Lung (tissue), 12 donors: ENCODE data around the gene SHC3. TPM values are rescaled to one million over a fixed set of nuclear protein-coding genes. Genes with fewer than 3 reads are reported as not detected.

Experiments used
- ATAC-seq: fragments of 200-7000 bp; cut with Tn5 transposase; one replicate; pipeline ENCODE4 v1.9.1; 2020; ENCODE audit warnings: moderate number of reproducible peaks; ENCODE audit not compliant: insufficient read depth, low FRiP score
- DNase-seq, 3 donors: peaks; one replicate each; pipeline ENCODE4 v3.0.0-alpha.2; 2013 to 2017
- H3K27ac ChIP-seq, 2 donors: one replicate each; pipeline ENCODE4 v1.5.1; 2013; ENCODE audit warnings: mild to moderate bottlenecking in 2 of 2, moderate library complexity in 2 of 2, control low read depth in 1 of 2, inconsistent platforms in 1 of 2, low read depth in 1 of 2, low read length in 1 of 2
- H3K27me3 ChIP-seq, 3 donors: one replicate each; pipeline ENCODE4 v1.5.1; 2013; ENCODE audit warnings: low read length in 2 of 3; ENCODE audit not compliant: control insufficient read depth in 3 of 3, insufficient read depth in 3 of 3
- H3K36me3 ChIP-seq, 4 donors: one replicate each; pipeline ENCODE4 v1.5.1; 2013; ENCODE audit warnings: low read length in 4 of 4, mild to moderate bottlenecking in 1 of 4, moderate library complexity in 1 of 4; ENCODE audit not compliant: control insufficient read depth in 4 of 4, insufficient read depth in 4 of 4
- H3K4me1 ChIP-seq, 5 donors: one replicate each; pipeline ENCODE4 v1.5.1; 2013; ENCODE audit warnings: low read length in 5 of 5, mild to moderate bottlenecking in 2 of 5, moderate library complexity in 1 of 5; ENCODE audit not compliant: control insufficient read depth in 5 of 5, insufficient read depth in 5 of 5
- H3K4me3 ChIP-seq: one replicate; pipeline ENCODE4 v1.5.1; 2013; ENCODE audit warnings: mild to moderate bottlenecking, control low read depth, moderate library complexity
- H3K9ac ChIP-seq, 2 donors: one replicate each; pipeline ENCODE4 v1.5.1; 2013; ENCODE audit warnings: low read length in 2 of 2, control low read depth in 1 of 2; ENCODE audit not compliant: insufficient read depth in 1 of 2
- H3K9me3 ChIP-seq, 4 donors: one replicate each; pipeline ENCODE4 v1.5.1; 2013; ENCODE audit warnings: low read length in 3 of 4, mild to moderate bottlenecking in 1 of 4, moderate library complexity in 1 of 4; ENCODE audit not compliant: control insufficient read depth in 4 of 4, insufficient read depth in 3 of 4
- WGBS, 2 donors: extraction: QIAGEN DNeasy Blood & Tissue Kit; methylation state at CpG; one replicate each; pipeline ENCODE4 v1.1.7; 2013; 5-methylcytosine and 5-hydroxymethylcytosine counted together
- polyA plus RNA-seq, 2 donors: library from polyadenylated mRNA; stranded (reverse); fragments of 200-250 nt; gene quantifications; one replicate each; pipeline ENCODE4 v1.2.1, GENCODE V29; 2013
- total RNA-seq, 2 donors: library from RNA; depleted of rRNA in 1 of 2; stranded (reverse); fragments of >200 nt in 1 of 2; gene quantifications; one replicate each; pipeline ENCODE4 v1.2.1, GENCODE V29; 2014 to 2021
- TF ChIP-seq, protein P1 (sequence below): IDR thresholded peaks from 2 replicates; pipeline ENCODE4 v1.5.1; 2012; ENCODE audit warnings: mild to moderate bottlenecking; ENCODE audit errors: control extremely low read depth, extremely low read depth
- donor health status: control.
- donor health status: control.
- donor health status: Bipolar disorder and iron deficiency.
- donor health status: healthy.
- donor health status: DM: yes; HTN: yes; CAD: no.

The SHC3 gene
- total and polyA plus RNA-seq, 4 donors, result 1.8 to 19.2 (median 4.0) TPM

DNA sequence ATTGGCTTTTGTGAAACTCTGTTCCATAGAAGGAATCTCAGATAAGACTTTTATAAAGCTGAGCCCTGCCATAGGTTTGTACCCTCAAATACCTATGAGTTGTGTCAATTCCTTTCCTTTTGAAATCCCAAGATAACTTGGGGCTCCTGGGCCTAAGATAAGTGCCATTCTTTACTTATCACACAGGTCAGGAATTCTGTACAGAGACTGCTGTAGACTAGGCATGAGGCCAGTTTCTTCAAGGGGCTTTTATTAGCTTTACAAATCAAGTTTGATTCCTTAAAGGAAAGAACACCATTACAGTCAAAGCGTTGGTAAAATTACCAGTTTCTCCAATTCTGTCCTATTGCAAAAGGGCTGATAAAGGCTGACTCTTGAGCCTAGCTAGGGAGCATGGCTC, 39.2 kb downstream of the SHC3 start:
- WGBS, 2 donors, result 80 to 88% methylated on average over 1 of the region's 1 CpG
- Histone ChIP-seq H3K36me3 (no peaks in the 10 kb centered on the region), H3K4me3 (no peak overlapping the region), H3K27ac (no peak overlapping the region), H3K4me1 (peaks cover 0 to 28% (median 2%) of the 10 kb centered on the region in 5 donors), H3K9ac (no peak overlapping the region), H3K9me3 (peaks cover 0 to 4% (median 2%) of the 10 kb centered on the region in 4 donors), H3K27me3 (no peaks in the 10 kb centered on the region)
- ATAC-seq, result no peak
- TF ChIP-seq, protein P1, sequence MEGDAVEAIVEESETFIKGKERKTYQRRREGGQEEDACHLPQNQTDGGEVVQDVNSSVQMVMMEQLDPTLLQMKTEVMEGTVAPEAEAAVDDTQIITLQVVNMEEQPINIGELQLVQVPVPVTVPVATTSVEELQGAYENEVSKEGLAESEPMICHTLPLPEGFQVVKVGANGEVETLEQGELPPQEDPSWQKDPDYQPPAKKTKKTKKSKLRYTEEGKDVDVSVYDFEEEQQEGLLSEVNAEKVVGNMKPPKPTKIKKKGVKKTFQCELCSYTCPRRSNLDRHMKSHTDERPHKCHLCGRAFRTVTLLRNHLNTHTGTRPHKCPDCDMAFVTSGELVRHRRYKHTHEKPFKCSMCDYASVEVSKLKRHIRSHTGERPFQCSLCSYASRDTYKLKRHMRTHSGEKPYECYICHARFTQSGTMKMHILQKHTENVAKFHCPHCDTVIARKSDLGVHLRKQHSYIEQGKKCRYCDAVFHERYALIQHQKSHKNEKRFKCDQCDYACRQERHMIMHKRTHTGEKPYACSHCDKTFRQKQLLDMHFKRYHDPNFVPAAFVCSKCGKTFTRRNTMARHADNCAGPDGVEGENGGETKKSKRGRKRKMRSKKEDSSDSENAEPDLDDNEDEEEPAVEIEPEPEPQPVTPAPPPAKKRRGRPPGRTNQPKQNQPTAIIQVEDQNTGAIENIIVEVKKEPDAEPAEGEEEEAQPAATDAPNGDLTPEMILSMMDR, result no peak
- DNase-seq, result peak; percentile 20 to 83 (median 66)

DNA sequence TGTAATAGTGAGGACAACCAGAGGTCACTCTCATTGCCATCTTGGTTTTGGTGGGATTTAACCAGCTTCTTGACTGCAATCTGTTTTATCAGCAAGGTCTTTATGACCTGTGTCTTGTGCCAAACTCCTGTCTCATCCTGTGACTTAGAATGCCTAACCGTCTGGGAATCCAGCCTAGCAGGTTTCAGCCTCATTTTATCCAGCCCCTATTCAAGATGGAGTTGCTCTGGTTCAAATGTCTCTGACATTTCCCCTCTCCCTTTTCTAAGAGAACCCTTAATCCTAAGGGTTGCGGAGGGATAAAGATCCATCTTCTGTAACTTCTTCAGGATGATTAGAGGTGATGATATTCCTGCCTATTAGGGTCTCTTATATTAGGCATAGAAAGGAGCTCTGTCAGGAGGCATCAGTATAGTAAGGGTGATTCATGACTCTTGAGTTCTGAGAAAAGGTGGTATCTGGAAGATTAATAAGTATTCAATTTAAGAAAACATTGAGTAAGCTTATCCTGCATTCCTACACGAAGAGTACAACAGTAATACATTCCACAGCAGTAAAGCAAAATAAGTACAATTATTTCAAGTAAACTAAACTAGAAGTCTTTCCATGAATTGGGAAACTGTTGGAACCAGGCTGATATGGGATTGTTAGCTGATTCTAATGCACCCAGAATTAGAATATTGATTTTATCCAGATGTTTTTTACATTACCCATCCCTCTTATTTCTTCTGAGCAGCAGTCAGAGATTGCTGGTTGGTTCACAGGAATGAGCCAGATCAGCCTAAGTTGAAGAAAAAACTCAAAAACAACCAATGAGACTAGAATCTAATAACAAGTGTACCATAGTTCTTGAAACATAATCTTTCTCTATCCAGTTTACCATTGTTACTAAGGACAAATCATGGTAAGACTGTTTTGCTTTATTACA, 39.9 kb downstream of the SHC3 start:
- Histone ChIP-seq H3K36me3 (no peaks in the 10 kb centered on the region), H3K9me3 (peaks cover 0 to 6% (median 2%) of the 10 kb centered on the region in 4 donors), H3K9ac (no peak overlapping the region), H3K27ac (peak overlapping the region in 1 of 2 donors; percentile 47), H3K4me1 (peaks cover 0 to 28% (median 2%) of the 10 kb centered on the region in 5 donors), H3K27me3 (no peaks in the 10 kb centered on the region), H3K4me3 (no peak overlapping the region)
- TF ChIP-seq, protein P1, result no peak
- WGBS, 2 donors, result 77 to 85% methylated on average over 3 of the region's 3 CpGs
- peak in 2 of 3 donors; percentile 10 to 12 for DNase-seq
- no peak for ATAC-seq

DNA sequence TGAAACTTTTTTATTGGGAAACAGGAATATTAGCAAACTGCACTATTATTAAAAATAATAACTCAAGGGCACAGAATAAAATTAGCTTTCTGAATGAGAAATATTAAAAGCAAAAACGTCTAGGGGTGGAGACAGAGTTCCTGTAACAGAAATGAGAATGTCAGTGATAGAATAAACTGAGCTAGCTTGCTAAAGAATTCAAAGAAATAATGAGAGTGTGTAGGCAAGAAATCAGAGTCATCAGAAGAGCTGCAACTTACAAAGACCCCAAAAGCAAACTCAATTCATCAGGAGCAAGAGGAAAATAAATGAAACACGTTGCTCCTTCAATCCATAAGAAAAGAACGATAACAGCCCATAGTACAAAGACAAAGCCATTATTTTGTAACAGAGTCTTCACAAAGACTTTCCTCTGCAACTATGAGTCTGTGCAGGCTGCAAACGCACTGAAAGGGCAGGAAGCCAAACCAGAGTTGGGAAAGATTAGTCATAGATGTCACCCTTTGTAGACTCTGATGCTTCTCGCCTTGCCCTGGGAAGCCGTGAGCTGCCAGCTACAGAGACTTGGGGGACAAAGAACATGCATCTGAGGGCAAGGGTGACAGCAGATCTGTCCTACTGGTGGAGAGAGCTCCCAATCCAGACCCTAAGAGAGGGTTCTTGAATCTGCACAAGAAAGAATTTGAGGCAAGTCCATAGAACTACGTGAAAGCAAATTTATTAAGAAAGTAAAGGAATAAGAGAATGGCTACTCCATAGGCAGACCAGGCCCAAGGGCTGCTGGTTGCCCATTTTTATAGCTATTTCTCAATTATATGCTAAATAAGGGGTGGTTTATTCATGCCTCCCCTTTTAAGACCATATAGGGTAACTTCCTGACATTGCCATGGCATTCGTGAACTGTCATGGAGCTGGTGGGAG, 40.8 kb downstream of the SHC3 start:
- no peaks in the 10 kb centered on the region for H3K27me3 ChIP-seq
- peak overlapping the region in 1 of 2 donors; percentile 47 for H3K27ac ChIP-seq
- 57 to 71% methylated on average over 8 of the region's 8 CpGs for WGBS, 2 donors
- H3K9ac ChIP-seq, result no peak overlapping the region
- no peak overlapping the region for H3K4me3 ChIP-seq
- DNase-seq, result peak; percentile 80 to 95 (median 94)
- H3K4me1 ChIP-seq, result peaks cover 0 to 28% (median 2%) of the 10 kb centered on the region in 5 donors
- TF ChIP-seq, protein P1, result no peak
- peak; percentile 74 for ATAC-seq
- no peaks in the 10 kb centered on the region for H3K36me3 ChIP-seq
- peaks cover 0 to 6% (median 2%) of the 10 kb centered on the region in 4 donors for H3K9me3 ChIP-seq
